ENCODE data around the gene YAF2. TPM values are rescaled to one million over a fixed set of nuclear protein-coding genes. Genes with fewer than 3 reads are reported as not detected.

Gene YAF2
- total and polyA plus RNA-seq, 7 donors, result 8.6 to 52.8 (median 29.6) TPM

DNA sequence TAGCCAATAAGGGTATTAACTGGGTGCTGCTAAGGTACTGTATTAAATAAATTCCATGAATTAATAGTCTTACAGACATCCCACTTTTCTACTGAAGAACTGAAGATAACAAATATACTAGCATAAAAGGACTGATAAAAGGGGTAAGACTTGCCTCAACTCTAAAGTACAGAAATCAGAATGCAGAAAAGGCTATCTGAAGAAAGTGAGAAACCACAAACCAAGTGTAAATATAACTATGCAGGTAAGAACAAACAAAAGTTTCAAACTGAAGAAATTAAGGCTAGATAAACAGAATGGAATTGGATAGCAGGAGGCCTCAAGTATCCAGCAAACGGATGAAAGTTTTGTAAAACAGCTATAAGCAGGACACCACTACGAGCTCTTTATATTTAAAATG lies 29.5 kb downstream of the YAF2 start:
- H3K27me3 ChIP-seq, result no peaks in the 10 kb centered on the region
- 93 to 95% methylated on average over 2 of the region's 2 CpGs for WGBS, 2 donors
- no peak overlapping the region for H3K4me3 ChIP-seq
- peaks cover 0 to 11% (median 0%) of the 10 kb centered on the region in 4 donors for H3K4me1 ChIP-seq
- no peaks in the 10 kb centered on the region for H3K9me3 ChIP-seq
- no peak for DNase-seq
- no peak for TF ChIP-seq EP300 (IDR thresholded peaks at IDR 0.05)
- TF ChIP-seq POLR2AphosphoS5 (IDR thresholded peaks at IDR 0.05), result no peak
- no peak for TF ChIP-seq POLR2A (IDR thresholded peaks at IDR 0.05)
- TF ChIP-seq, protein P1, sequence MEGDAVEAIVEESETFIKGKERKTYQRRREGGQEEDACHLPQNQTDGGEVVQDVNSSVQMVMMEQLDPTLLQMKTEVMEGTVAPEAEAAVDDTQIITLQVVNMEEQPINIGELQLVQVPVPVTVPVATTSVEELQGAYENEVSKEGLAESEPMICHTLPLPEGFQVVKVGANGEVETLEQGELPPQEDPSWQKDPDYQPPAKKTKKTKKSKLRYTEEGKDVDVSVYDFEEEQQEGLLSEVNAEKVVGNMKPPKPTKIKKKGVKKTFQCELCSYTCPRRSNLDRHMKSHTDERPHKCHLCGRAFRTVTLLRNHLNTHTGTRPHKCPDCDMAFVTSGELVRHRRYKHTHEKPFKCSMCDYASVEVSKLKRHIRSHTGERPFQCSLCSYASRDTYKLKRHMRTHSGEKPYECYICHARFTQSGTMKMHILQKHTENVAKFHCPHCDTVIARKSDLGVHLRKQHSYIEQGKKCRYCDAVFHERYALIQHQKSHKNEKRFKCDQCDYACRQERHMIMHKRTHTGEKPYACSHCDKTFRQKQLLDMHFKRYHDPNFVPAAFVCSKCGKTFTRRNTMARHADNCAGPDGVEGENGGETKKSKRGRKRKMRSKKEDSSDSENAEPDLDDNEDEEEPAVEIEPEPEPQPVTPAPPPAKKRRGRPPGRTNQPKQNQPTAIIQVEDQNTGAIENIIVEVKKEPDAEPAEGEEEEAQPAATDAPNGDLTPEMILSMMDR (IDR thresholded peaks at IDR 0.05), result no peak
- H3K36me3 ChIP-seq, result peaks cover 0 to 23% (median 0%) of the 10 kb centered on the region in 4 donors
- no peak overlapping the region for H3K27ac ChIP-seq
- intact Hi-C loops (cut with DNase I), result no loop called here

DNA sequence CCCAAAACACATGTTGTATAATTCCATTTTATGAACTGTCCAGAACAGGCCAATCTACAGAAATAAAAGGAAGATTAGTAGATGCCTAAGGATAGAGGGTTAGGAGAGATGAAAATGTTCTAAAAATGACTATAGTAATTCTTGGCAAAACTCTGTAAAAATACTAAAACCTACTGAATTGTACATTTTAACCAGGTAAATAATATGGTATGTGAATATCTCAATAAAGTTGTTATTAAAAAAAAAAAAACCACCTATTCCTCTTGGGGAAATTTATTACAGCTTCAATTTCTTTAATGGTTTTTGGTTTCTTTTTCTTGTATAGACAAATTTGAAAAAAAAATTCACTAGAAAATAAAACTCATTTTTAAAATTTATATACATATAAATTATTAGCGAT lies 33.2 kb downstream of the YAF2 start:
- DNase-seq, result no peak

DNA sequence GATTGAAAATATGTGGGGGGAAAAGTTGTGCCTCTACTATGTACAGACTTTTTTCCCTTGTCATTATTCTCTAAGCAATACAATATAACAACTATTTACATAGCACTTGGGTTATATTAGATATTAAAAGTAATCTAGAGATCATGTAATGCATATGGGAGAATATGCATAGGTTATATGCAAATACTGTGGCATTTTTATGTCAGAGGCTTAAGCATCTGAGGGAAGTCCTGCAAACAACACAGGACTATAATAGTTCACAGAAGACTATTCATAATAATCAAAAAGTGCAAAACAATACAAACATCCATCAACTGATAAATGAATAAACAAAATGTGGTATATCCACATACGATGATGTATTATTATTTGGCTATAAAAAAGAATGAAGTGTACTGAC lies 33.7 kb downstream of the YAF2 start:
- DNase-seq, result no peak
- intact Hi-C loops (cut with DNase I), result no loop called here
- H3K27me3 ChIP-seq, result no peaks in the 10 kb centered on the region
- TF ChIP-seq POLR2A (IDR thresholded peaks at IDR 0.05) (no peak), POLR2AphosphoS5 (IDR thresholded peaks at IDR 0.05) (no peak), EP300 (IDR thresholded peaks at IDR 0.05) (no peak)
- TF ChIP-seq, protein P1 (IDR thresholded peaks at IDR 0.05), result no peak
- peaks cover 0 to 13% (median 0%) of the 10 kb centered on the region in 4 donors for H3K36me3 ChIP-seq
- H3K27ac ChIP-seq, result no peak overlapping the region
- no peaks in the 10 kb centered on the region for H3K4me1 ChIP-seq
- no peak overlapping the region for H3K4me3 ChIP-seq
- WGBS, 2 donors, result 94 to 98% methylated on average over 1 of the region's 1 CpG
- H3K9me3 ChIP-seq, result no peaks in the 10 kb centered on the region

More for the DNA sequence above, 33.2 kb downstream of the YAF2 start:
- intact Hi-C loops (cut with DNase I), result no loop called here
- no peaks in the 10 kb centered on the region for H3K27me3 ChIP-seq
- no peaks in the 10 kb centered on the region for H3K4me1 ChIP-seq
- no peaks in the 10 kb centered on the region for H3K9me3 ChIP-seq
- no peak overlapping the region for H3K27ac ChIP-seq
- H3K4me3 ChIP-seq, result no peak overlapping the region
- WGBS, 2 donors, result 98 to 99% methylated on average over 1 of the region's 1 CpG
- TF ChIP-seq, protein P1 (IDR thresholded peaks at IDR 0.05), result no peak
- TF ChIP-seq EP300 (IDR thresholded peaks at IDR 0.05), result no peak
- no peak for TF ChIP-seq POLR2A (IDR thresholded peaks at IDR 0.05)
- no peak for TF ChIP-seq POLR2AphosphoS5 (IDR thresholded peaks at IDR 0.05)
- peaks cover 0 to 16% (median 0%) of the 10 kb centered on the region in 4 donors for H3K36me3 ChIP-seq

DNA sequence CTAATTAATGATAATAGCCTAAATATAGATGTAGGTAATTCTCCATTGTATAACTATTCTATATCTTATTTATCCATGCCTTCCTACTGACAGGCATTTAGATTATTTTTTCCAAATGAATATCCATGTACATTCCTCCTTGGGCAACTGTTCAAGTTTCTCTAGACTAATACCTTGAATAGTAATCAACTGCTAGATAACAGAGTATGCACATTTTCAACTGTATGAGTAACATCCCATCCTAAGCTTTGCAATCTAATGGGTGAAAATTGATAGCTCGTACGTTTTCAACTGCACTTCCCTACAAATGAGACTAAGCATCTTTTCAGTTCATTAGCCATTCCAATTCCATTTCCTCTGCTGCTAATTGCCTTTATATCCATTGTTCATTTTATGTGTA lies 37.0 kb downstream of the YAF2 start:
- Histone ChIP-seq H3K36me3 (peaks cover 0 to 28% (median 0%) of the 10 kb centered on the region in 4 donors), H3K9me3 (no peaks in the 10 kb centered on the region), H3K27me3 (no peaks in the 10 kb centered on the region), H3K27ac (no peak overlapping the region), H3K4me3 (no peak overlapping the region), H3K4me1 (no peaks in the 10 kb centered on the region)
- TF ChIP-seq EP300 (IDR thresholded peaks at IDR 0.05) (no peak), POLR2AphosphoS5 (IDR thresholded peaks at IDR 0.05) (no peak), POLR2A (IDR thresholded peaks at IDR 0.05) (no peak)
- TF ChIP-seq, protein P1 (IDR thresholded peaks at IDR 0.05), result no peak
- WGBS, 2 donors, result 90 to 95% methylated on average over 2 of the region's 2 CpGs
- intact Hi-C loops (cut with DNase I), result no loop called here
- no peak for DNase-seq

DNA sequence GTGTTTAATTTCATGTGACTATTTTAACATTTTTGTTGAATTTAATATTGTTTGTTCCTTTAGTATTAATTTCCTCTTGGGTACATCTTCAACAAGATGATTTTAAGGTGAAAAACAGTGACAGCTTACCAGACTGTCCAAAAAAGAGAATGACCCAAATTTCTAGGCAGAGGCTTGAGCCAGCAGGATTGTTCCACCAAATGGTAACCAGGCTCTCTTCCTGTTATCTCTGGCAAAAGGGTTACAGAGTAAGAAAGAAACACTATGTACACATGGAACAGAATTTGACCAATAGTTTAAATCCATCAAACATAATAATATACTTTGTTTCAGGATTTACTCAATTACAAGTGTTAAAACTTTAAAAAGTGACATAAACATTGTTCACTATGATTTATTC lies 39.0 kb downstream of the YAF2 start:
- H3K36me3 ChIP-seq, result peaks cover 0 to 24% (median 0%) of the 10 kb centered on the region in 4 donors
- TF ChIP-seq, protein P1 (IDR thresholded peaks at IDR 0.05), result no peak
- TF ChIP-seq POLR2AphosphoS5 (IDR thresholded peaks at IDR 0.05) (no peak), POLR2A (IDR thresholded peaks at IDR 0.05) (no peak), EP300 (IDR thresholded peaks at IDR 0.05) (no peak)
- H3K9me3 ChIP-seq, result no peaks in the 10 kb centered on the region
- H3K4me1 ChIP-seq, result no peaks in the 10 kb centered on the region
- DNase-seq, result no peak
- intact Hi-C loops (cut with DNase I), result no loop called here
- no peaks in the 10 kb centered on the region for H3K27me3 ChIP-seq
- H3K27ac ChIP-seq, result no peak overlapping the region
- H3K4me3 ChIP-seq, result no peak overlapping the region
